ENCODE results near the gene B4GALT2. TPM values are rescaled to one million over a fixed set of nuclear protein-coding genes. Genes with fewer than 3 reads are reported as not detected.

Gene B4GALT2
- total and polyA plus RNA-seq, 2 of the 8 experiments (the other 6 are each of a cell fraction or from before 2014, with no cell fraction given) = 56.5 to 121 TPM

- peaks cover 0 to 6% (median 4%) of the 10 kb centered on the region in 4 experiments; a peak in 5 of 7 replicates for H3K4me1 ChIP-seq (replicated peaks in 1 of 4; ENCODE audit: control insufficient read depth in 3 of 4, insufficient read depth in 4 of 4, low read length in 3 of 4)
- CTCF ChIA-PET (ENCODE audit: partially characterized antibody) = interaction anchor here (0.6 to 9.2 kb wide), 10 partner anchors 10 to 204 kb away, joined by 3 to 79 read pairs (median 4); partner anchors contain the start of genes ARTN and IPO13
- H3K4me2 ChIP-seq (ENCODE audit: insufficient read depth in 1 of 2, low read depth in 2 of 2, low read length in 2 of 2) = no peak overlapping the region; a peak in 1 of 4 replicates
- no peak overlapping the region for H3K4me3 ChIP-seq (ENCODE audit: extremely low read depth in 1 of 4, insufficient read depth in 2 of 4, low read depth in 3 of 4, low read length in 4 of 4)
- POLR2A ChIA-PET (ENCODE audit: partially characterized antibody) = interaction anchor here (1.2 to 12.9 kb wide), 7 partner anchors 9 to 67 kb away, joined by 4 to 189 read pairs (median 5); partner anchors contain the start of genes CCDC24, IPO13 and SLC6A9
- H3K27me3 ChIP-seq (replicated peaks in 1 of 4; ENCODE audit: control insufficient read depth in 3 of 4, extremely low read depth in 1 of 4, insufficient read depth in 3 of 4, low read length in 3 of 4) = no peaks in the 10 kb centered on the region
- DNase-seq (ENCODE audit: low read depth in 1 of 2, low spot score in 2 of 2) (peak in 1 of 2 experiments; percentile 80), FAIRE-seq (peak; percentile 79)
- H3K4ac ChIP-seq (replicated peaks; ENCODE audit: insufficient read length, low read depth, low read length) = no peak overlapping the region
- no peak overlapping the region for H2AK5ac ChIP-seq (ENCODE audit: low read depth, low read length)
- H2BK12ac ChIP-seq (ENCODE audit: low read depth, low read length) = no peak overlapping the region
- H3K56ac ChIP-seq (replicated peaks; ENCODE audit: insufficient read length, low read depth, low read length) = no peak overlapping the region
- no peak overlapping the region for H2BK20ac ChIP-seq (ENCODE audit: low read length)
- H2BK120ac ChIP-seq (replicated peaks; ENCODE audit: low read depth, low read length) = no peak overlapping the region
- H3K79me1 ChIP-seq (ENCODE audit: low read depth, low read length) = 0 out of 2 replicates have a peak, but pooled peaks cover 4% of the 10 kb centered on the region
- H3K23ac ChIP-seq (ENCODE audit: insufficient read length) = no peak overlapping the region
- no peak overlapping the region for H3K9ac ChIP-seq (replicated peaks in 1 of 4; ENCODE audit: extremely low read depth in 1 of 4, low read depth in 3 of 4, low read length in 3 of 4)
- TF ChIP-seq SIN3A (conservative IDR thresholded peaks at IDR 0.05 in 1 of 2, IDR thresholded peaks at IDR 0.05 in 1 of 2; ENCODE audit: low read depth in 1 of 2, low read length in 2 of 2) (peak; percentile 84 to 90; a peak in 3 of 4 replicates), CHD1 (IDR thresholded peaks at IDR 0.05; ENCODE audit: low read depth, low read length) (no peak)
- H3K18ac ChIP-seq (ENCODE audit: extremely low read depth, low read length) = no peak overlapping the region
- no peak overlapping the region for H2BK5ac ChIP-seq (ENCODE audit: low read depth, low read length)
- H3K23me2 ChIP-seq (ENCODE audit: low read depth, low read length) = peaks cover 14% of the 10 kb centered on the region; the same call in 1 of the 2 replicates
- 79% methylated on average over 5 of the region's 6 CpGs; no CpG with 5 or more reads in 1 of the 2 experiments for WGBS, 2 experiments (ENCODE audit: extremely low coverage in 1 of 2, insufficient coverage in 1 of 2, insufficient read length in 1 of 2, insufficient replicate concordance in 2 of 2, low coverage in 1 of 2, low lambda C conversion rate in 2 of 2, missing lambda C conversion rate in 1 of 2)
- H3K27ac ChIP-seq (ENCODE audit: low read depth, low read length) = no peak overlapping the region
- peaks cover 2 to 7% of the 10 kb centered on the region in 2 experiments for H4K20me1 ChIP-seq (replicated peaks in 1 of 2; ENCODE audit: control insufficient read depth in 1 of 2, insufficient read depth in 2 of 2, low read length in 2 of 2)
- H4K8ac ChIP-seq (ENCODE audit: extremely low read depth, insufficient read depth, low read length) = no peak overlapping the region
- H3K14ac ChIP-seq (ENCODE audit: insufficient read length) = no peak overlapping the region
- H3K9me3 ChIP-seq (ENCODE audit: insufficient read depth in 2 of 2, low read depth in 1 of 2, low read length in 1 of 2) = no peaks in the 10 kb centered on the region
- peaks cover 0 to 14% (median 8%) of the 10 kb centered on the region in 4 experiments; a peak in 4 of 8 replicates for H3K36me3 ChIP-seq (ENCODE audit: control insufficient read depth in 2 of 4, insufficient read depth in 4 of 4, low read length in 3 of 4)
- no peak overlapping the region for H4K5ac ChIP-seq (ENCODE audit: insufficient read length, low read depth, low read length)
- no peak overlapping the region for H4K91ac ChIP-seq (replicated peaks; ENCODE audit: insufficient read length, low read length)
- peaks cover 0 to 12% of the 10 kb centered on the region in 2 experiments; a peak in 2 of 4 replicates for H3K79me2 ChIP-seq (ENCODE audit: control insufficient read depth in 1 of 2, insufficient read depth in 2 of 2, low read length in 2 of 2)
- H2BK15ac ChIP-seq (ENCODE audit: low read length) = no peak overlapping the region
- no peak overlapping the region for H2AFZ ChIP-seq (ENCODE audit: low read length)
Observed at GRCh38 chr1:43968348-43968948, 10.6 kb upstream of the B4GALT2 start.

All from H1 (cell line).